Loucy (cell line): ENCODE results near the gene DSCAM.

ENCODE experiments used
- H2AFZ ChIP-seq: fragments of 200-600 bp; sonication (generic); 2 replicates; pipeline ENCODE4 v1.6.0; 2016; ENCODE audit warnings: antibody characterized with exemption, mild to moderate bottlenecking, low read length, moderate library complexity
- H3F3A ChIP-seq: fragments of 200-600 bp; 2 replicates; pipeline ENCODE4 v1.6.0; 2016; ENCODE audit warnings: antibody characterized with exemption, low read depth, mild to moderate bottlenecking
- H3K27me3 ChIP-seq: fragments of 200-600 bp; sonication (generic); 2 replicates; pipeline ENCODE4 v1.6.1; 2014; ENCODE audit warnings: low read length, mild to moderate bottlenecking; ENCODE audit not compliant: insufficient read depth, poor library complexity, severe bottlenecking
- H3K36me3 ChIP-seq: fragments of 200-600 bp; sonication (generic); 2 replicates; pipeline ENCODE4 v1.6.1; 2016; ENCODE audit warnings: low read length; ENCODE audit not compliant: insufficient read depth
- H3K4me1 ChIP-seq: fragments of 200-600 bp; sonication (generic); 2 replicates; pipeline ENCODE4 v1.5.1; 2014; ENCODE audit warnings: low read length, mild to moderate bottlenecking; ENCODE audit not compliant: insufficient read depth, poor library complexity, severe bottlenecking
- H3K4me2 ChIP-seq: fragments of 200-600 bp; sonication (generic); 2 replicates; pipeline ENCODE4 v1.6.0; 2014; ENCODE audit warnings: antibody characterized with exemption, low read length, low read depth, mild to moderate bottlenecking; ENCODE audit not compliant: poor library complexity, severe bottlenecking
- H3K4me3 ChIP-seq: fragments of 200-600 bp; sonication (generic); 2 replicates; pipeline ENCODE4 v1.5.1; 2014; ENCODE audit warnings: low read length, mild to moderate bottlenecking, mixed read lengths; ENCODE audit not compliant: poor library complexity, severe bottlenecking
- H3K79me2 ChIP-seq: fragments of 200-600 bp; sonication (generic); 2 replicates; pipeline ENCODE4 v1.6.1; 2014; ENCODE audit warnings: low read length; ENCODE audit not compliant: insufficient read depth
- H3K9ac ChIP-seq: fragments of 200-600 bp; sonication (generic); 2 replicates; pipeline ENCODE4 v1.6.0; 2014; ENCODE audit warnings: mild to moderate bottlenecking, low read depth, low read length, moderate library complexity; ENCODE audit not compliant: poor library complexity, severe bottlenecking
- H3K9me2 ChIP-seq: fragments of 200-600 bp; sonication (generic); replicated peaks from 2 replicates; pipeline ENCODE4 v1.6.1; 2016; ENCODE audit warnings: low read depth, low read length, mixed read lengths
- H3K9me3 ChIP-seq: fragments of 200-600 bp; sonication (generic); 2 replicates; pipeline ENCODE4 v1.6.1; 2014; ENCODE audit warnings: mild to moderate bottlenecking, antibody characterized with exemption, low read length, low read depth; ENCODE audit not compliant: insufficient read depth
- H4K20me1 ChIP-seq: fragments of 200-600 bp; sonication (generic); 2 replicates; pipeline ENCODE4 v1.6.0; 2014; ENCODE audit warnings: antibody characterized with exemption, low read length, mild to moderate bottlenecking; ENCODE audit not compliant: insufficient read depth, poor library complexity, severe bottlenecking
- CTCF ChIP-seq: fragments of 200-600 bp; sonication (generic); conservative IDR thresholded peaks from 2 replicates; pipeline ENCODE4 v1.5.1; 2014; ENCODE audit warnings: mild to moderate bottlenecking, antibody characterized with exemption, low read length
- EZH2phosphoT487 ChIP-seq: fragments of 200-600 bp; IDR thresholded peaks from 2 replicates; pipeline ENCODE4 v1.6.1; 2018; ENCODE audit warnings: antibody characterized with exemption, mild to moderate bottlenecking, moderate library complexity, borderline replicate concordance

The DSCAM gene

GRCh38 chr21:40160911-40161310, 686.0 kb downstream of the DSCAM start:
- H3K9me2 ChIP-seq = no peaks in the 10 kb centered on the region
- no peaks in the 10 kb centered on the region for H3F3A ChIP-seq
- no peak overlapping the region for H3K4me2 ChIP-seq
- no peak overlapping the region for H3K9ac ChIP-seq
- no peaks in the 10 kb centered on the region for H3K79me2 ChIP-seq
- H3K4me1 ChIP-seq = no peaks in the 10 kb centered on the region
- H2AFZ ChIP-seq = no peak overlapping the region
- H3K36me3 ChIP-seq = no peaks in the 10 kb centered on the region
- H3K9me3 ChIP-seq = no peaks in the 10 kb centered on the region; the same call in 1 of the 2 replicates
- H3K4me3 ChIP-seq = no peak overlapping the region
- H3K27me3 ChIP-seq = no peaks in the 10 kb centered on the region
- no peaks in the 10 kb centered on the region for H4K20me1 ChIP-seq
- TF ChIP-seq CTCF (no peak), EZH2phosphoT487 (no peak)

GRCh38 chr21:40158366-40158765, 688.6 kb downstream of the DSCAM start:
- H3K79me2 ChIP-seq = no peaks in the 10 kb centered on the region
- H3K9ac ChIP-seq = no peak overlapping the region
- H3K27me3 ChIP-seq = no peaks in the 10 kb centered on the region
- TF ChIP-seq CTCF = no peak
- no peaks in the 10 kb centered on the region for H4K20me1 ChIP-seq
- H3F3A ChIP-seq = no peaks in the 10 kb centered on the region
- peaks cover 6% of the 10 kb centered on the region; the same call in 1 of the 2 replicates for H3K9me3 ChIP-seq
- no peak overlapping the region for H3K4me3 ChIP-seq
- no peak overlapping the region for H2AFZ ChIP-seq
- H3K4me1 ChIP-seq = no peaks in the 10 kb centered on the region
- no peak overlapping the region for H3K4me2 ChIP-seq
- H3K36me3 ChIP-seq = no peaks in the 10 kb centered on the region
- no peaks in the 10 kb centered on the region for H3K9me2 ChIP-seq

- Histone ChIP-seq H3K4me3 (no peak overlapping the region), H2AFZ (no peak overlapping the region), H3K9me3 (peaks cover 6% of the 10 kb centered on the region; the same call in 1 of the 2 replicates), H3F3A (no peaks in the 10 kb centered on the region), H3K9me2 (no peaks in the 10 kb centered on the region), H3K4me1 (no peaks in the 10 kb centered on the region), H3K4me2 (no peak overlapping the region), H4K20me1 (no peaks in the 10 kb centered on the region), H3K27me3 (no peaks in the 10 kb centered on the region), H3K79me2 (no peaks in the 10 kb centered on the region), H3K9ac (no peak overlapping the region), H3K36me3 (no peaks in the 10 kb centered on the region)
- TF ChIP-seq CTCF (no peak), EZH2phosphoT487 (no peak)
These were observed 691.4 kb downstream of the DSCAM start for GRCh38 chr21:40155563-40155962.
